GM23338 (cell line): ENCODE results near the gene RNU1-2. TPM values are rescaled to one million over a fixed set of nuclear protein-coding genes. Genes with fewer than 3 reads are reported as not detected.

Experiments
- ATAC-seq: fragments of 200-7000 bp; cut with Tn5 transposase; 3 replicates; pipeline ENCODE4 v1.9.1; 2020
- DNase-seq: peaks from one replicate; pipeline ENCODE4 v3.0.0-alpha.2; 2015; ENCODE audit warnings: low spot score
- H2AFZ ChIP-seq: fragments of 200-600 bp; sonication (generic); 2 replicates; pipeline ENCODE4 v1.8.0; 2016; ENCODE audit warnings: antibody characterized with exemption, mild to moderate bottlenecking, moderate library complexity
- H3F3A ChIP-seq: fragments of 200-600 bp; sonication (generic); replicated peaks from 2 replicates; pipeline ENCODE4 v1.8.0; 2017; ENCODE audit warnings: antibody characterized with exemption, mixed run types, low read depth
- H3K27ac ChIP-seq: fragments of 200-600 bp; sonication (generic); 2 replicates; pipeline ENCODE4 v1.6.1; 2016; ENCODE audit warnings: low read depth
- H3K27me3 ChIP-seq: fragments of 200-600 bp; sonication (generic); 2 replicates; pipeline ENCODE4 v1.8.0; 2016; ENCODE audit warnings: mild to moderate bottlenecking, mixed run types, moderate library complexity; ENCODE audit not compliant: insufficient read depth
- H3K36me3 ChIP-seq: fragments of 200-600 bp; sonication (generic); 2 replicates; pipeline ENCODE4 v1.8.0; 2016; ENCODE audit warnings: mild to moderate bottlenecking; ENCODE audit not compliant: insufficient read depth
- H3K4me1 ChIP-seq: fragments of 200-600 bp; sonication (generic); 2 replicates; pipeline ENCODE4 v1.8.0; 2016; ENCODE audit warnings: mild to moderate bottlenecking, moderate library complexity; ENCODE audit not compliant: insufficient read depth
- H3K4me2 ChIP-seq: fragments of 200-600 bp; sonication (generic); 2 replicates; pipeline ENCODE4 v1.7.1; 2017; ENCODE audit warnings: mixed run types
- H3K4me3 ChIP-seq: fragments of 200-600 bp; sonication (generic); 2 replicates; pipeline ENCODE4 v1.6.1; 2016; ENCODE audit warnings: mixed run types
- H3K79me2 ChIP-seq: fragments of 200-600 bp; sonication (generic); replicated peaks from 2 replicates; pipeline ENCODE4 v1.8.0; 2017; ENCODE audit warnings: mild to moderate bottlenecking; ENCODE audit not compliant: insufficient read depth
- H3K9me2 ChIP-seq: fragments of 200-600 bp; sonication (generic); 2 replicates; pipeline ENCODE4 v1.8.0; 2017; ENCODE audit not compliant: insufficient read depth
- H4K20me1 ChIP-seq: fragments of 200-600 bp; sonication (generic); replicated peaks from 2 replicates; pipeline ENCODE4 v1.8.0; 2017; ENCODE audit warnings: mild to moderate bottlenecking; ENCODE audit not compliant: insufficient read depth
- H3K27ac Mint-ChIP-seq: 2 replicates; pipeline ENCODE4 v1.8.0; 2020; ENCODE audit warnings: inconsistent platforms, mild to moderate bottlenecking, moderate library complexity, mixed read lengths
- H3K27me3 Mint-ChIP-seq: 3 replicates; pipeline ENCODE4 v1.8.0; 2022; ENCODE audit warnings: low read depth, mild to moderate bottlenecking, moderate library complexity, mixed read lengths, inconsistent platforms; ENCODE audit not compliant: insufficient read depth, poor library complexity
- H3K36me3 Mint-ChIP-seq: 3 replicates; pipeline ENCODE4 v1.8.0; 2021; ENCODE audit warnings: low read depth, mild to moderate bottlenecking, inconsistent platforms, moderate library complexity, mixed read lengths
- H3K4me1 Mint-ChIP-seq: 3 replicates; pipeline ENCODE4 v1.8.0; 2020; ENCODE audit warnings: mild to moderate bottlenecking, inconsistent platforms, mixed read lengths
- H3K4me3 Mint-ChIP-seq: 3 replicates; pipeline ENCODE4 v1.8.0; 2021; ENCODE audit warnings: moderate library complexity, mild to moderate bottlenecking, inconsistent platforms, mixed read lengths
- H3K9me3 Mint-ChIP-seq: 3 replicates; pipeline ENCODE4 v1.8.0; 2020; ENCODE audit warnings: moderate library complexity, mild to moderate bottlenecking, inconsistent platforms, mixed read lengths
- CREB1 ChIP-seq: fragments of 250-450 bp; sonication (Bioruptor Pico); IDR thresholded peaks from 2 replicates; pipeline ENCODE4 v1.5.0; 2020; ENCODE audit warnings: low read depth, mild to moderate bottlenecking, moderate library complexity
- CTCF ChIP-seq, 2 experiments: fragments of 200-600 bp in 1 of 2; sonication (generic) in 1 of 2; conservative IDR thresholded peaks; 2 replicates each; pipeline versions ENCODE4 v1.5.1 to v1.6.1; 2016 to 2017; ENCODE audit warnings: antibody characterized with exemption in 2 of 2, low read depth in 2 of 2, mild to moderate bottlenecking in 2 of 2, moderate library complexity in 1 of 2
- ETS1 ChIP-seq: IDR thresholded peaks from 2 replicates; pipeline ENCODE4 v1.6.1; 2016; ENCODE audit warnings: antibody characterized with exemption
- EZH2 ChIP-seq: fragments of 200-600 bp; sonication (generic); IDR thresholded peaks from one replicate; pipeline ENCODE4 v1.8.0; 2017; ENCODE audit warnings: antibody characterized with exemption, mild to moderate bottlenecking, low read depth; ENCODE audit not compliant: unreplicated experiment
- EZH2phosphoT487 ChIP-seq: fragments of 200-600 bp; sonication (generic); IDR thresholded peaks from one replicate; pipeline ENCODE4 v1.8.1; 2018; ENCODE audit warnings: antibody characterized with exemption; ENCODE audit not compliant: unreplicated experiment
- JUNB ChIP-seq: IDR thresholded peaks from one replicate; pipeline ENCODE4 v1.6.1; 2016; ENCODE audit warnings: antibody characterized with exemption; ENCODE audit not compliant: unreplicated experiment
- NANOG ChIP-seq: IDR thresholded peaks from 2 replicates; pipeline ENCODE4 v1.6.1; 2016; ENCODE audit warnings: antibody characterized with exemption, borderline replicate concordance
- POLR2AphosphoS5 ChIP-seq: IDR thresholded peaks from 2 replicates; pipeline ENCODE4 v1.6.1; 2016; ENCODE audit warnings: antibody characterized with exemption, low read depth
- REST ChIP-seq: IDR thresholded peaks from one replicate; pipeline ENCODE4 v1.6.1; 2018; ENCODE audit warnings: antibody characterized with exemption; ENCODE audit not compliant: unreplicated experiment
- STAT1 ChIP-seq: IDR thresholded peaks from one replicate; pipeline ENCODE4 v1.6.1; 2016; ENCODE audit warnings: antibody characterized with exemption; ENCODE audit not compliant: unreplicated experiment
- ZNF114 ChIP-seq: fragments of 250-450 bp; sonication (Bioruptor Pico); IDR thresholded peaks from 2 replicates; pipeline ENCODE4 v1.5.0; 2020; ENCODE audit warnings: mild to moderate bottlenecking, moderate library complexity
- ZNF331 ChIP-seq: fragments of 250-450 bp; sonication (Bioruptor Pico); IDR thresholded peaks from 2 replicates; pipeline ENCODE4 v1.5.0; 2020; ENCODE audit warnings: low read depth, mild to moderate bottlenecking, moderate library complexity
- ZNF462 ChIP-seq: fragments of 250-450 bp; sonication (Bioruptor Pico); IDR thresholded peaks from 2 replicates; pipeline ENCODE4 v1.5.0; 2020; ENCODE audit warnings: mild to moderate bottlenecking, moderate library complexity
- polyA plus RNA-seq: library from polyadenylated mRNA; unstranded; fragments of >200 nt; fragmentation: Nextera tagmentation; extraction: Ambion mirVana; gene quantifications from 2 replicates; pipeline ENCODE4 v1.2.1, GENCODE V29; 2016
- total RNA-seq: library from RNA; depleted of rRNA; stranded (reverse); fragments of >200 nt; shearing (Covaris generic); gene quantifications from 2 replicates; pipeline ENCODE4 v1.2.3, GENCODE V29; 2014

The RNU1-2 gene
- total and polyA plus RNA-seq, 2 experiments from 2014 or later, result not detected

GRCh38 chr1:16918371-16918770 lies 22.6 kb downstream of the RNU1-2 start:
- Mint-ChIP-seq H3K9me3 (no peaks in the 10 kb centered on the region), H3K4me1 (peaks cover 36% of the 10 kb centered on the region), H3K27me3 (peaks cover 39% of the 10 kb centered on the region), H3K27ac (no peak overlapping the region), H3K36me3 (peaks cover 1% of the 10 kb centered on the region; the same call in 1 of the 3 replicates), H3K4me3 (no peak overlapping the region)
- H3K4me1 ChIP-seq, result peaks cover 31% of the 10 kb centered on the region
- H3K4me3 ChIP-seq, result no peak overlapping the region
- H3K36me3 ChIP-seq, result no peaks in the 10 kb centered on the region
- TF ChIP-seq ZNF462, result no peak
- TF ChIP-seq EZH2phosphoT487, result no peak
- TF ChIP-seq JUNB, result no peak
- TF ChIP-seq NANOG, result no peak
- TF ChIP-seq CREB1, result no peak
- TF ChIP-seq ZNF114 (CRISPR knock-in tag), result no peak
- TF ChIP-seq CTCF (conservative IDR thresholded peaks at IDR 0.05; ENCODE audit: low read depth in 2 of 2), result no peak
- TF ChIP-seq STAT1, result no peak
- no peak for TF ChIP-seq ETS1
- TF ChIP-seq EZH2, result no peak
- TF ChIP-seq ZNF331 (CRISPR knock-in tag), result no peak
- TF ChIP-seq POLR2AphosphoS5, result no peak
- no peak for TF ChIP-seq REST
- no peak overlapping the region for H3K27ac ChIP-seq
- H3K27me3 ChIP-seq, result peaks cover 7% of the 10 kb centered on the region
- DNase-seq, result no peak
- peaks cover 43% of the 10 kb centered on the region for H3F3A ChIP-seq
- H3K4me2 ChIP-seq, result no peak overlapping the region
- no peak overlapping the region for H2AFZ ChIP-seq
- ATAC-seq, result no peak
- no peaks in the 10 kb centered on the region for H3K9me2 ChIP-seq
- H3K79me2 ChIP-seq, result peaks cover 14% of the 10 kb centered on the region
- H4K20me1 ChIP-seq, result peaks cover 8% of the 10 kb centered on the region
